ENCODE results near the gene DFFA.
"Not testable (repeated sequence)": the region's sequence is repeated elsewhere in the genome, so short reads cannot be mapped to it uniquely, and the experiment has no call there.

The DFFA gene

DNA sequence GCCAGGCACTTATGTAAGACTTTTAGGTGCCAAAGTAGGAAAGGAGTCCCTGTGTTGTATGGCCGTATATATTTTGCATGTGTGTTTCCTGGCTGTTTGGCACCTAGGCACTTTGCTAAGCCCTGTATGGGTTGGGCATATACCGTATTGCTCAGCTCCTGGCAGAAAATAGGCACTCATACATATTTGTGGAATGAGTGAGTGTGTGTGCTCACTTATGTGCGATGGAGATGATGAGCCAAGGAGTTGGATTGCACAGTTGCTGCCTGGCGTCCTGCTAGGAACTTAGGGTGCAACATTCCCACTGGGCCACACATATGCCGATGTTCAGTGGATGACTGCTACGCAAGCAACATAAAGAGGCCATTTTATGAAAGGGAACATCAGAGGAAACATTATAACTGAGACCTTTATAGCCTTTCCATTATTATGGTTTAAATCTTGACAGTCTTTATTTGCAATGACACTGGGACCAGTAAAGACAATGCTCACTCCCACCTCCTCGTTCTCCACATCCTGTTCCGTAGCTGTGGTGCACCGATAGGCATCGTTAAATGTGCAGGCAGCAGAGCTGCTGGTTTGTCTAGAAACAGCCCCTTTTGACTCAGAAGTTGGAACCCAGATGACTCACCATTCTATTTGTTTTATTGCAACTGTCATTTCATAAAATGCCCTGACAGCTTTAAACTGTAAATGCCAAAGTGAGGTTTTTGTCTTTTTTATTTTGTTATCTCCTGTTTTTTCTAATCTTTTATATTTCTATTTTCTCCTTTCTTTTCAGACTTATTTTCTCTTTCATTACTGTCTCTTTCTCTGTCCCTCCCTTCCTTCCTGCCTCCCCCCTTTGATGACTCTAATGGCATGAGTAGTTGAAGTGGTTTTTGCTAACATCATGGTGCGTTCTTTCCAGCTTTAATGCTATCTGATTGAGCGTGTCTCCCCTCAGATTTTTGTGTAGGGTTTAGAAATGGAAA, 38.5 kb upstream of the DFFA start:
- Mint-ChIP-seq H3K27me3 (no peaks in the 10 kb centered on the region), H3K4me1 (peaks cover 48% of the 10 kb centered on the region), H3K4me3 (peak overlapping the region; percentile 42), H3K27ac (peak overlapping the region; percentile 17), H3K36me3 (peaks cover 1% of the 10 kb centered on the region), H3K9me3 (no peaks in the 10 kb centered on the region)
- DNase-seq (ENCODE audit: low spot score in 2 of 2) (no peak), ATAC-seq (ENCODE audit: low read depth) (peak; percentile 54)

DNA sequence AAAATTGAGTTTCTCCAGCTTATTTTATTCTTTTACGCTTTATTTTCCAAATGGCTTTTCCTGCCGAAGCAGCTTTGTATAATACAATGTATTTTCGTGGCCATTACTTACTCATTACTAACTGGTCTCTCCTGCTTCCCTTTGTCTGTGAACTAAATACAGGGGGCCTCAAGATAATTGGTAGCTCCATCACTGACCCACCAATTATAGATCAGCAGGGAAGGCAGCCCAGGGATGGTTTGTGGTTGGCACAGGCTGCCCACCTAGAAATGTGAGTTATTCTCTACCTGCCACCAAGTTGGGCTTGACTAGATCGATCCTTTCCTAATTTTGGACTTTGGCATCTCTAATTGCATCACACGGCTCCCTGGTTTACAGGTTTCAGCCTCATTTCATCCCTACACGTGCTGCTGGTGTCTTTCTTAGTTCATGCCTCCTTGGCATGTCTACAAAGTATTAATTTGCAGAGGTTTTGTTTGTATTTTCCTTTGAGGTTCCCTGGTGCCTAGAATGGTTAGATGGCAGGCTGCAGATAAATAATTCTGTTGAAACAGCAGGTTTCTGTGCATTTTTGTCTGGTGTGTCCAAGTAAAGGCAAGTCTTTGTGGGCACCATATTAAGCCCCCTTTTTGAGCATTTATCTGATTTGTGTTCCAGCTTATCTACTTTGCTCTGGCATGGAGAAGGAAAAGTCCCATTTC, 37.6 kb upstream of the DFFA start:
- DNase-seq (ENCODE audit: low spot score in 2 of 2) (no peak), ATAC-seq (ENCODE audit: low read depth) (no peak)
- no peaks in the 10 kb centered on the region for H3K9me3 Mint-ChIP-seq
- H3K27me3 Mint-ChIP-seq, result no peaks in the 10 kb centered on the region
- H3K27ac Mint-ChIP-seq, result no peak overlapping the region
- H3K36me3 Mint-ChIP-seq, result peaks cover 1% of the 10 kb centered on the region
- no peak overlapping the region for H3K4me3 Mint-ChIP-seq
- H3K4me1 Mint-ChIP-seq, result peaks cover 44% of the 10 kb centered on the region

DNA sequence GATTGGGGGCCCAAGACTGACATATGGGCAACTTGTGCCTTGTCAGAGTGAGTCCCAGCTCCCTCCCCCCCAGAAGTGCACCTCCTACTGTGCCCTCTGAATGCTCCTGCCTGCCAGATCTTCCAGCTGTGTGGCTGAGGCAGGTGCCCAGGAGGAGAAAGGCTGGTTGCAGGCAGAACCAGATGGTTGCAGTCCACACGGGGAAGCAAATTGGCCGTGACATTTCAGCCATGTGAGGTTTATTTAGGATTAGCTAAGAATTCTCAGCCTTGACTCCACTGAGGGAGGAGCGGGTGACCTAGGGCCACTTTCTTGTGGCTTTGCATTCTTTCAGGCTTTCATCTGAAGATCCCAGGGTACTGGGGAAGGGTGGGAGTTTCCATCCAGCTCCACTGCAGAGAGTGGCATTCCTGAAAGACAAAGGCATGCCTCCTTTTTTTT, 36.2 kb upstream of the DFFA start:
- H3K27ac Mint-ChIP-seq, result no peak overlapping the region
- DNase-seq (ENCODE audit: low spot score in 2 of 2) (no peak), ATAC-seq (ENCODE audit: low read depth) (no peak)
- peaks cover 5% of the 10 kb centered on the region for H3K36me3 Mint-ChIP-seq
- no peaks in the 10 kb centered on the region for H3K27me3 Mint-ChIP-seq
- no peaks in the 10 kb centered on the region for H3K9me3 Mint-ChIP-seq
- no peak overlapping the region for H3K4me3 Mint-ChIP-seq
- H3K4me1 Mint-ChIP-seq, result peaks cover 36% of the 10 kb centered on the region

GRCh38 chr1:10507111-10507879, 35.0 kb upstream of the DFFA start:
- no peak overlapping the region for H3K27ac Mint-ChIP-seq
- H3K4me3 Mint-ChIP-seq, result no peak overlapping the region
- no peaks in the 10 kb centered on the region for H3K27me3 Mint-ChIP-seq
- peaks cover 5% of the 10 kb centered on the region for H3K36me3 Mint-ChIP-seq
- DNase-seq (ENCODE audit: low spot score in 2 of 2) (peak; percentile 25 to 28), ATAC-seq (ENCODE audit: low read depth) (peak; percentile 84)
- H3K9me3 Mint-ChIP-seq, result no peaks in the 10 kb centered on the region
- H3K4me1 Mint-ChIP-seq, result peaks cover 33% of the 10 kb centered on the region

GRCh38 chr1:10506677-10507047, 34.3 kb upstream of the DFFA start:
- no peak for DNase-seq (ENCODE audit: low spot score in 2 of 2)
- H3K4me3 Mint-ChIP-seq, result no peak overlapping the region
- no peak for ATAC-seq (ENCODE audit: low read depth)
- H3K27me3 Mint-ChIP-seq, result no peaks in the 10 kb centered on the region
- H3K4me1 Mint-ChIP-seq, result peaks cover 38% of the 10 kb centered on the region
- peaks cover 5% of the 10 kb centered on the region for H3K36me3 Mint-ChIP-seq
- H3K9me3 Mint-ChIP-seq, result no peaks in the 10 kb centered on the region
- H3K27ac Mint-ChIP-seq, result no peak overlapping the region

DNA sequence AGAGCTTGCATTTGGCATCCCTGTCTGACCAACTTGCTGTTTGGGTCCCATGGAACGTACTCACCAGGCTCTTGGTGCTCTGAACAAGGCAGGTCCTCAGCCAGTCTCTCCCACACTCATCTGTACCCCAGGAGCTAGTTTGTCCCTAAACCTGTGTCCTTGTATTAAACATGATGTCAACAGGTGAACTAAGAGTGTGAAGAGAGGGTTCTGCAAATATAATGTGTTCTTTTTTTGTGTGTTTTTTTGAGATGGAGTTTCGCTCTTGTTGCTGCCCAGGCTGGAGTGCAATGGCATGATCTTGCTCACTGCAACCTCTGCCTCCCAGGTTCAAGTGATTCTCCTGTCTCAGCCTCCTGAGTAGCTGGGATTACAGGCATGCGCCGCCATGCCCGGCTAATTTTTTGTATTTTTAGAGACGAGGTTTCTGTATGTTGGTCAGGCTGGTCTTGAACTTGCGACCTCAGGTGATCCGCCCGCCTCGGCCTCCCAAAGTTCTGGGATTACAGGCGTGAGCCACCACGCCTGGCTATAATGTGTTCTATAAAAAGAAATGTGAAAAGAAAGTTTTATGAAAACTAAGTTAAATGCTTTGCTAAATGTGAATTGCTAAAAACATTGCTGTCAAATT, 33.8 kb upstream of the DFFA start:
- H3K27me3 Mint-ChIP-seq; ATAC-seq (ENCODE audit: low read depth); H3K36me3 Mint-ChIP-seq; H3K4me3 Mint-ChIP-seq; H3K27ac Mint-ChIP-seq; DNase-seq (ENCODE audit: low spot score in 2 of 2); H3K9me3 Mint-ChIP-seq: not testable (repeated sequence)
- H3K4me1 Mint-ChIP-seq, result peaks cover 33% of the 10 kb centered on the region

DNA sequence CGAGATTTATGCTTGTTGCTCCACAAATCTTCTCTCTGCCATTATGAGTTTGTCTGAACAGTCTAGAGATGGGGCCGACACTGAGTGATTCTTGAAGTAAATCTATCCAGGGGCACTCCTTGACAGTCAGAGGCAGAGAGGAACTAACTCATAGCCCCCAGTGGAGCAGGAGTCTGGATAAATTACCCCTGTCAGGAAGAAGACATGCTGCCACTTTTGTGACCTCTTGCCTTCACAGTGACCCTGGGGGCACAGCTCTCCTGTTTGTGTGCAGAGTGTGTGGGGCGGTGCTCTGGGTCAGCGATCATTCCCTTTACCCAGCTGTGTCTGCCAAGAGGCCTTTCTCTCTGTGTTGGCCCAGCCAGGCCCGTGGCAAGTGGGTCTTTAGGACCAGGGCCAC, 31.9 kb upstream of the DFFA start:
- no peak overlapping the region for H3K27ac Mint-ChIP-seq
- DNase-seq (ENCODE audit: low spot score in 2 of 2) (no peak), ATAC-seq (ENCODE audit: low read depth) (no peak)
- no peak overlapping the region for H3K4me3 Mint-ChIP-seq
- H3K27me3 Mint-ChIP-seq, result no peaks in the 10 kb centered on the region
- peaks cover 5% of the 10 kb centered on the region for H3K36me3 Mint-ChIP-seq
- no peaks in the 10 kb centered on the region for H3K9me3 Mint-ChIP-seq
- H3K4me1 Mint-ChIP-seq, result peaks cover 20% of the 10 kb centered on the region

DNA sequence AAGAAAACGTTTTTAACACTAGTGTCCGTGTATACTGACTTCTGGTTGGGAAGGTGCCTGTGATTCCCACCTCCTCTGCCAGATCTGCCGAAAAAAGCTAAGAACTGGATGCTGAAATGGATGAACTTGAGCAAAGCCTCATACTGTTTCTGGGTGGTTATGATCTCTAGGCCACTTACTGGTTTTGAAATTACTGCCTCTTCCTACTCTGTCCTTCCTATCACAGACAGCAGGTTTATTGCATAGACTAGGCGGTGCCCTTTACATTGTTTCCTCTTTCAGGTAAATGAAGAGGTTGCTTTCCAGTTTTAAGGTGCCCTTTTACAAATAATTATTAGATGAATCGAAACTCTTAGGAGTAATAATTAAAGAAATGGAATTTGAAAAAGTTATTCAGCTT, 29.9 kb upstream of the DFFA start:
- DNase-seq (ENCODE audit: low spot score in 2 of 2) (no peak), ATAC-seq (ENCODE audit: low read depth) (no peak)
- H3K36me3 Mint-ChIP-seq, result peaks cover 7% of the 10 kb centered on the region
- H3K27ac Mint-ChIP-seq, result no peak overlapping the region
- H3K4me3 Mint-ChIP-seq, result no peak overlapping the region
- H3K4me1 Mint-ChIP-seq, result peaks cover 12% of the 10 kb centered on the region
- no peaks in the 10 kb centered on the region for H3K27me3 Mint-ChIP-seq
- no peaks in the 10 kb centered on the region for H3K9me3 Mint-ChIP-seq

DNA sequence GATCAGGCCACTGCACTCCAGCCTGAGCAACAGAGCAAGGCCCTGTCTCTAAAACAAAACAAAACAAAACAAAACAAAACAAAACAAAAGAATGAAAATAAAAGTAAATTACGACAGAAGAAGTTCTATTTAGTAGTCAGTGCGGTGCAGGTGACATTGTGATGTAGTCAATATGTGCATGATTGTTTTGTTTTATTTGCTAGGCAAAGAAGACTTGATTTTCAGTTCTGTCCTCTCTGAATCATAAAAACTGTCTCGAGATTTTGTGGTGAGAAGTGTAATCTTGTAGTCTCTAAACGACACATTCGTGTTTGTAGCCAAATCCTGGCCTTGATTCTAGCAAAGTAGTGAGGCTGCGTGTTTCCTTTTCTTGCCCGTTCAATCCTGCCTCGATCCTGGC, 25.9 kb upstream of the DFFA start:
- no peaks in the 10 kb centered on the region for H3K9me3 Mint-ChIP-seq
- H3K36me3 Mint-ChIP-seq, result peaks cover 6% of the 10 kb centered on the region
- H3K4me1 Mint-ChIP-seq, result peaks cover 21% of the 10 kb centered on the region
- DNase-seq (ENCODE audit: low spot score in 2 of 2), result no peak
- no peak overlapping the region for H3K4me3 Mint-ChIP-seq
- no peak for ATAC-seq (ENCODE audit: low read depth)
- H3K27ac Mint-ChIP-seq, result no peak overlapping the region
- H3K27me3 Mint-ChIP-seq, result no peaks in the 10 kb centered on the region

DNA sequence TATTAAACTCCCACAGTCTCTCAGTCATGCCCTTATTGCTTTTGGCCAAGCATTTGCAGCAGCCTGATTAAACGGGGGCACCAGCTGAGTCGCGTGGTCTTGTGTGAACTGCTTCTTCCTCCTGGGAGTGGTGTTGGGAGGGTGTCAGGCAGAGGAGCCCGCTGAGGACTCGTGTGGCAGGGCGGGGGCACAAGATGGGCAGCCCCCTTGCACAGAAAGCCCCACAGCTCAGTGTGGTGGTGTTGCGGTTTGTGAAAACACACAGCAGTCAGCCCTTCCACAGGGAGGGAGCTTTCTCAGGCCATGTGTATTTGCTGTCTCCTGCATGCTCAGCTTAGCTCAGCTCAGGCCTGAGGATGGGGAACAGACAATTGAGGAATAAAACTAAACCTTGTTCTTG, 24.8 kb upstream of the DFFA start:
- DNase-seq (ENCODE audit: low spot score in 2 of 2) (no peak), ATAC-seq (ENCODE audit: low read depth) (no peak)
- peaks cover 6% of the 10 kb centered on the region for H3K36me3 Mint-ChIP-seq
- H3K4me1 Mint-ChIP-seq, result peaks cover 25% of the 10 kb centered on the region
- no peaks in the 10 kb centered on the region for H3K27me3 Mint-ChIP-seq
- H3K9me3 Mint-ChIP-seq, result no peaks in the 10 kb centered on the region
- no peak overlapping the region for H3K4me3 Mint-ChIP-seq
- H3K27ac Mint-ChIP-seq, result no peak overlapping the region

DNA sequence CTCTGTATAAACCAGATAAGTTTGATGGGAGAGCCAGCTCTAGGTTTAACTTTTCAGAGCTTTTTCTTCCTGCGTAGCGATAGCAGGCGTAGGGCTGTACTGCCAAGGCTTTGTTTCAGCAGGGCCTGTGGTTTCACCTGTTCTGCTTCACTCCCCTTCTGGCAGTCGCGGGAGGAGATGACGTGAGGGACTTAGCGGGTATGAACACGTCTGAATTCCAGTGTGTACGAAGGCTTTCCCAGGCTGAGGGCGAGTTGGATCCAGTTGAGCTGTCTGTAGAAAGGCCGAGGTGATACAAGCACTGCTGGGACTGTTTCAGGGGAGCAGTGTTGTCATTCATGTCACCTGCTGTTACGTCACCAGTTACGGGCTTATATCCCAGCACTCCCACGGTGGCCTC, 23.6 kb upstream of the DFFA start:
- Mint-ChIP-seq H3K9me3 (no peaks in the 10 kb centered on the region), H3K36me3 (peaks cover 6% of the 10 kb centered on the region), H3K27me3 (no peaks in the 10 kb centered on the region), H3K27ac (peak overlapping the region; percentile 97), H3K4me3 (peak overlapping the region; percentile 27), H3K4me1 (peaks cover 21% of the 10 kb centered on the region)
- ATAC-seq (ENCODE audit: low read depth), result peak; percentile 16
- DNase-seq (ENCODE audit: low spot score in 2 of 2), result no peak

DNA sequence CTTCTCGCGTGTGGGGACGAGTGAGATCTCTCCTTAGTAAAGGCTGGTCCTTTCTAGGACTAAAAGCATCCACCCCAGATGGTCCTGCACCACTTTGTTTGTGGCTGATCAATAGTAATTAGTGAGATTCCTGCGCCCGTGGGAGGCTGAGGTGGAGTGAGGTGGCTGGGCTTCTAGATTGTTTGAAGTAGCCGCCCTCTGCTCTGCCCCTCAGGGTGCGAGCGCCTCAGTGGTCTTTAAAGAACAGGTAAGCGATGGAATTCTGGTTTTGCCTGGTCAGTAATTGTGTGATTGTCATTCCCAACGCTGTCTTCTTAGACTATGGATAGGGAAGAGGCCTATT, 23.1 kb upstream of the DFFA start:
- H3K4me3 Mint-ChIP-seq, result peak overlapping the region; percentile 87
- no peak for ATAC-seq (ENCODE audit: low read depth)
- peaks cover 21% of the 10 kb centered on the region for H3K4me1 Mint-ChIP-seq
- no peaks in the 10 kb centered on the region for H3K27me3 Mint-ChIP-seq
- DNase-seq (ENCODE audit: low spot score in 2 of 2), result peak in 1 of 2 donors; percentile 22
- H3K9me3 Mint-ChIP-seq, result no peaks in the 10 kb centered on the region
- peak overlapping the region; percentile 97 for H3K27ac Mint-ChIP-seq
- H3K36me3 Mint-ChIP-seq, result peaks cover 6% of the 10 kb centered on the region

DNA sequence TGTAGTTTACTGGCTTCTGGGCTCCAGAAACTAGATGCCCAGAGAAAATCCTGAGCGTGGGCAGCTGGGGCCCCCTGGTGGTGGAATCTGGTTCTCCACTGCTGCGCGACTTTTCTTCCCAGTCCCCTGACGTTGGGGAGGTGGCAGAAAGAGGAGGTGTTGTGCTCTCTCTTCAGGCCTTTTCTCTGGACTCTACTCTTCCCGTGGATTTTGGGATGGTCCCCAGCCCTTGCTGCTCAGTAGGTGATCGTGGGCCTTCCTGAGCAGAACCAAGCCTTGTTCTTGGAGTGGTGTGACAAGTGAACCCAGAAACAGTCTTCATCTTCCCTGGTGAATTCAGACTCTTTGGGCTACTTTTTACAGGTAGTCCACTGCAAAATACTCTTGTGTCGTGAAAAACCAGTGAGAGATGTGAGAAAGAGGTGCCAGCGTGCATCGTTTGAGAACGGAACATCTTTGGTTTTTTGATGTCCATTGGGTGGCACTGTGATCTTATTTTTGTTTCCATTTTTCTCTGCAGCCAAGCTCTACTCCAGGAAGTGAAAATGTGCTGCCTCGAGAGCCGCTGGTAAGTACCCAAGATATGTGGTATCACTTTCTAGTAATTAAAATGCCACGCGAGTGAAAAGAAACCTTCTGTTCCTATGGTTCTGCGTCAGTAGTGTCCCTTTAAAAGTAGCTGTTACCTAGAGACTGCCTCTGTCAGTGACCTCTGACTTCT, 22.6 kb upstream of the DFFA start:
- ATAC-seq (ENCODE audit: low read depth), result peak; percentile 89
- peak overlapping the region; percentile 87 for H3K4me3 Mint-ChIP-seq
- peak; percentile 76 to 86 for DNase-seq (ENCODE audit: low spot score in 2 of 2)
- H3K27me3 Mint-ChIP-seq, result no peaks in the 10 kb centered on the region
- H3K36me3 Mint-ChIP-seq, result peaks cover 7% of the 10 kb centered on the region
- H3K27ac Mint-ChIP-seq, result peak overlapping the region; percentile 97
- no peaks in the 10 kb centered on the region for H3K9me3 Mint-ChIP-seq
- H3K4me1 Mint-ChIP-seq, result peaks cover 22% of the 10 kb centered on the region

Measured in memory B cell (primary cell).